A673 (cell line): Measurements from ENCODE around the gene CEP97.

Experiments used
- EZH2 ChIP-seq: fragments of 200-600 bp; sonication (generic); IDR thresholded peaks from 2 replicates; pipeline ENCODE4 v1.6.1; 2017; ENCODE audit warnings: borderline replicate concordance, low read depth, mild to moderate bottlenecking, mixed read lengths, antibody characterized with exemption, low read length; ENCODE audit not compliant: poor library complexity, severe bottlenecking
- TF ChIP-seq, protein P1 (sequence below): fragments of 300-800, 200-600 bp; sonication (generic); conservative IDR thresholded peaks from 2 replicates; pipeline ENCODE4 v1.5.1; 2017; ENCODE audit warnings: low read depth, mild to moderate bottlenecking, antibody characterized with exemption, low read length, moderate library complexity, mixed read lengths

DNA sequence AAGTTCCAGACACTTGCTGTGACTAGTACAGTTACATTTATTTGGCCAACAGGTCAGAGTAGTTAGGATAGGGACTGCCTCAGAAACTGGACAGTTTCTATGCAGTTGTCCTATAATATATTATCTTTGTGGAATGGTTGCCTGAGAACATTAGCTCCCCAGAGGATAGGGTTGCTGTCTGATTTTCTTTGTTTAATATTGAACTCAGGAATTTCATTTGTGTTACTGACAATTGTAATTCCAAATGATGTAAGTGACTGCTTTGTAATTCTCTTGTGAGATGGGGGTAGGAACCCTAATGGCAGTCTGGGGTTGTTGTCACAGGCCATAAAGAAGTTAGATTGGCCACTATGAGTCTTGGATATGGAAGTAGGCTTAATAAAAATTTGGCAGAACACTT is 56.8 kb downstream of the CEP97 start:
- TF ChIP-seq, protein P1, sequence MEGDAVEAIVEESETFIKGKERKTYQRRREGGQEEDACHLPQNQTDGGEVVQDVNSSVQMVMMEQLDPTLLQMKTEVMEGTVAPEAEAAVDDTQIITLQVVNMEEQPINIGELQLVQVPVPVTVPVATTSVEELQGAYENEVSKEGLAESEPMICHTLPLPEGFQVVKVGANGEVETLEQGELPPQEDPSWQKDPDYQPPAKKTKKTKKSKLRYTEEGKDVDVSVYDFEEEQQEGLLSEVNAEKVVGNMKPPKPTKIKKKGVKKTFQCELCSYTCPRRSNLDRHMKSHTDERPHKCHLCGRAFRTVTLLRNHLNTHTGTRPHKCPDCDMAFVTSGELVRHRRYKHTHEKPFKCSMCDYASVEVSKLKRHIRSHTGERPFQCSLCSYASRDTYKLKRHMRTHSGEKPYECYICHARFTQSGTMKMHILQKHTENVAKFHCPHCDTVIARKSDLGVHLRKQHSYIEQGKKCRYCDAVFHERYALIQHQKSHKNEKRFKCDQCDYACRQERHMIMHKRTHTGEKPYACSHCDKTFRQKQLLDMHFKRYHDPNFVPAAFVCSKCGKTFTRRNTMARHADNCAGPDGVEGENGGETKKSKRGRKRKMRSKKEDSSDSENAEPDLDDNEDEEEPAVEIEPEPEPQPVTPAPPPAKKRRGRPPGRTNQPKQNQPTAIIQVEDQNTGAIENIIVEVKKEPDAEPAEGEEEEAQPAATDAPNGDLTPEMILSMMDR = no peak
- TF ChIP-seq EZH2 = no peak
